CD4-positive, alpha-beta T cell treated with Interleukin-2 at 100 ng/mL for 4 hours (primary cell): Measurements from ENCODE around the gene OAS1.
A peak's percentile ranks its signal among the peaks of the same experiment; 100 is the strongest.
"Not testable (repeated sequence)": the region's sequence is repeated elsewhere in the genome, so short reads cannot be mapped to it uniquely, and the experiment has no call there.

Experiments used
- DNase-seq: peaks from one replicate; pipeline ENCODE4 v3.0.0-alpha.2; 2020; ENCODE audit warnings: low spot score

OAS1 gene

DNA sequence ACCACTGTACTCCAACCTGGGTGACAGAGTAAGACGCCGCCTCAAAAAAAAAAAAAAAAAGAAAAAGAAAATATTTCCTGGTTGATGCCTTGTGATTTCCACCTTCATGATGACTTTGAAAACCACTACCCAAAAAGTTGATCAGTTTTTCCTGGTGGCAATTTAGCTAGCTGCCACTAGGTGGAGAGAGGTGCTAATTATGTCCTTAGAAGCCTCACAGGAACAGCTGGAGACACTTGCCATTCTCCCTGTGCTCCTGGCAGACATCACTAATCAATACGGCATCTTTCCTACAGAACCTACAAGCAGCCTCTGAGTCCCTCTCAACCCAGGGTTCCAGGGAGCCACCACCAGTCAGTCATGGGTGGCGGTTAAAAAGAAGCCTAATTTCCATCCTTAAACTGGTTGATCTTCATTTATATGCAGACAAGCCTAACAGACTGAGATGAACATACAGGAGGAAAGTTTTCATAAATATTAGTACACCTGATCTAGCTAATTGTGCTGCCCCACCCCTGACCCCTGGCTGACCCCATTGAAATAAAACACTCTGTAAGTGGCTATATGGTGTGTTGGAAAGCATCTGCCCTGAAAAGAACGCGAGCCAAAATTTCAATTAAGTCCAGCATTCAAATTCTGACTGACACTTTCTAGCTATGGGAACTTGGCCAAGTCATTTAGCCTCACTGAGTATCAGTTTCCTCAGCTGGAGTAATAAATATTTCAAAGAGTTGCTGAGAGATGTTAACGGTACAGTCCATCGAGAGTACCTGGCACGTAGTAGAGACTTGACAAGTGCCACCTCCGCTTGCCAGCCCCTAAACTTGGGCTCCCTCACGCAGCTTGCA lies 6.2 kb upstream of the OAS1 start:
- DNase-seq: peak; percentile 70

DNA sequence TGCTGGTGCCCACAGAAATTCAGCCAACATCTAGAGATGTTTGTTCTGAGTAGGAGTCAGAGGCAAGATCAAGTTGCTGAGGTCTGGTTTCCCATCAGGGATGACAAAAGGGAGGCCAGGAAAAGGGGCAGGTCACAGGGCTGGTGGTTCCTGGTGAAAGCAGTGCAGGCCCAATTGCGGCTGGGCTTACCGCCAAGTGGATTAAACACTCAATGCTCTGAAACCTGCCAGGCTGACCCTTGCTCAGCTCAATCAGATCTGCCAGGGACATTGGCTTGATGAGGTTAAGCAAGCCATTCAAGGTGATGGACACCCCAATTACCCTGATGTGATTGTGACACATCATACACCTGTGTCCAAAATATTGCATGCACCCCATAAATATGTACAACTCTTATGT lies 5.5 kb upstream of the OAS1 start:
- DNase-seq: no peak

DNA sequence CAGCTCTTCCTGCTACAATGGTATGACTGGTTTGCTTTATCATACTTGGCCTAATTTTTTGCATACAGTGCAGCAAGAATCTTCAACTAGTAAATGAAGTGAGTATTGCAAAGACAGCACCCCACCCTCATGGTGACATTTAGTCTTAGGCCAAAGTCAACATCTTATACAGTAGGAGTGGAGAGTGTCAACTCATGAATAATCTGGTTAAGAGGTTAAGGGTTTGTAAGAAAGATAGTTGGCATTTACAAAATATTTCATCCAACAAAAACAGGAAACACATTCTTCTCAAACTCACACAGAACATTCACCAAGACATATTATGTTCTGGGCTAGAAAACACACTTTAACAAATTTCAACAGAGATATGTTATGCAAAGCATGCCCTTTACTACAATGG lies 2.2 kb upstream of the OAS1 start:
- no peak for DNase-seq

DNA sequence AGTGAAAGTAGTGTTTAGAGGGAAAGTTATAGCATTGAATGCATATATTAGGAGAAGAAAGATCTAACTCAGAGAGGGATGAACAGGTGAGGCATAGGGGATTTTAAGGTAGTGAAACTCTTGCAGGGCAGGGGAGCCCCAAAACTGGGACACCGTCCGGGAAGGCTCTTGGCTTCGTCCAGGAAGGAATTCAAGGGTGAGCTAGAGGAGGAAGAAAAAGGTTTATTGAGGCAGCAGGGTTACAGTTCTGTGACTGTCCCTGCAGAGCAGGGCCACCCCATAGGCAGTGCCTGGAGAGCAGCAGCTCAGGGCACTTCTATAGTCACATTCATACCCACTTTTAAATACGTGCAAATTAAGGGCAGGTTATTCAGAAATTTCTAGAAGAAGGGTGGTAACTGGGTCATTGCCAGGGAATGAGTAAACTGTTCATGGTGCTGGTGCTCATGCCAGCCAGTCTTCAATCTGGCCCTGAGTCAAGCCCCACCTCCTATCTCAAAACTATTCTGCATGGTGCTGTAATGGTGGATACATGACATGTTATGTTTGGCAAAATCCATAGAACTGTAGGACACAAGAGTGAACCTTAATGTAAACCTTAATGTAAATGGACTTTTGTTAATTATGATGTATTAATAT lies 1.2 kb upstream of the OAS1 start:
- no peak for DNase-seq

DNA sequence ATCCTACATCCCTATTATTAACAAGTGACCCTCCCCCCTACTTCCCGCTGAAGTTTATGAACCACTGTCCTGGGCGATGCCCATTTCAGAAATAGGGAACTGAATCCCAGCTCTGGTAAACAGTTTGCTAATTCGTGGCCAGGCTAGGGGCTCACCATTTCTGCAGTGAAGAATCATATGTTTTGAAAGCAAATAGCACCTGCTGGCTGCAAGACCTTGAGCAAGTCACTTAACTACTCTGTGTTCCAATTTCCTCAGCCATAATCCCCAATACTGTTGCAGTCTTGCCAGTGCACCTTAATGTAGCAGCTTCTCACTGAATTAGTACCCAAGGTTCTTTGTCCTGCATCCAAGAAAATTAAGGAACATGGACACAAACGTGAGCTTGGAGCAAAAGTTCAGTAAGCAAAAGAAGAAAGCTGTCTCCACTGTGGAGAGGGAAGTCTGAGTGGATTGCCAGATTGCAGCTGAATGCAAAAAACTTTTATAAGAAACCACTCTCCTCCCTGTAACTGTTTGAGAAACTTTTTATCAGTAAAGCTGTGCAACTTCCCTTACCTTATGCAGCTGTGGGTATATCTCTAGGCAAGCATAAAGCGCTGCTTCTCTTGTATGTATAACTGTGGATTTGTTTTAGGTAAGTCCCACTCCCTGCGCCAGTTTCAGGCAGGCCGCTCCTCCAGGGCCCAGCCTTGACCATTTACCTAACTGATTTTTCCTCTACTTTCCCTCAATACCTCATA lies 824 bp downstream of the OAS1 start:
- DNase-seq: no peak

DNA sequence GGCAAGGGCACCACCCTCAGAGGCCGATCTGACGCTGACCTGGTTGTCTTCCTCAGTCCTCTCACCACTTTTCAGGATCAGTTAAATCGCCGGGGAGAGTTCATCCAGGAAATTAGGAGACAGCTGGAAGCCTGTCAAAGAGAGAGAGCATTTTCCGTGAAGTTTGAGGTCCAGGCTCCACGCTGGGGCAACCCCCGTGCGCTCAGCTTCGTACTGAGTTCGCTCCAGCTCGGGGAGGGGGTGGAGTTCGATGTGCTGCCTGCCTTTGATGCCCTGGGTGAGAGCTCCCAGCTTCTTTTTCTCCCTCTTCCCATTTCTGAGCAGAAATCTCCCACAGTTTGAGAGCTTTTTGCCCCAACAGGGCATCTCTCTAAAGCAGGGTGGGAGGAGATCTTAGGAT lies 1.8 kb downstream of the OAS1 start:
- no peak for DNase-seq

DNA sequence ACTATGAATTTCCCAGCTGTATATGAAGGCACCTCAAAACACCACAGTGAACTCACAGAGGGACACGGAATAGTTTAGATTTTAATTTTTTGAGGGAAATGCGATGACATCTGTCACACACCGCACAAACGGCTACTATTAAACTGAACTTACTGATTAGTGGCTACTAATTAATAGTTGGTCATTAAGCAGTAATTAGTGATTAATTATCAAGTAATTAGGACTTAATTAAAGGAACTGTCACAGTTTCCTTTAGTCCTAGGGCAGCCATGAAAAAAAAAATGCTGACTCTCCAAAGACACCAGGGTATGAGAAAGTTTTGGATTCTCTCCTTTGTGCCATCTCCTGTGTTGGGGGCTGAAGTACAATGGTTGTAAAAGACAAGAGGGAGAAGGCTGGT lies 2.9 kb downstream of the OAS1 start:
- DNase-seq: no peak

DNA sequence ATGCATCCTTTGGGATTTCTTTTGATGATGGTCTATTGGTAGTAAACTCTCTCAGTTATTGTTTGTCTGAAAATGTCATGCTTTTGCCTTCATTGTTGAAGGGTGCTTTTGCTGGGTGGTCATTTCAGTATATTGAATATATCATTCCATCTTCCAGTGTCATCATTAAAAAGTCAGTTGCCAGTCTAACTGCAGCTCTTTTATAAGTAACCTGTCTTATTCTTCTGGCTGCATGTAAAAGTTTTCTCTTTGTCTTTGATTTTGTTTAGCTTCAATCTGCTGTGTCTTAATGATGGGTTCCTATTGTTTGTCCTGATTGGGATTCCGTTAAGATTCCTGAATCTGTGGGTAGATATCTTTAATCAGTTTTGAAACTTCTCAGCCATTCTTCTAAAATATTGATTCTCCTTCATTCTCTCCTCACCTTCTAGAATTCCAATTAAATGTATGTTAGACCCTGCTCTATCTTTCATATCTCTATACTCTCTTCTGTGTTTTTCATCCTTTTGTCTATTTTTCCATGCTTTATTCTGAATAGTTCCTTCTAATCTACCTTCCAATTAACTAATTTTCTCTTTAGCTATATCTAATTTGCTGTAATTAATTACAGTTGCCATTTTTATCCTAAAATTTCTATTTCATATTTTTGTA lies 6.4 kb downstream of the OAS1 start:
- DNase-seq: no peak

DNA sequence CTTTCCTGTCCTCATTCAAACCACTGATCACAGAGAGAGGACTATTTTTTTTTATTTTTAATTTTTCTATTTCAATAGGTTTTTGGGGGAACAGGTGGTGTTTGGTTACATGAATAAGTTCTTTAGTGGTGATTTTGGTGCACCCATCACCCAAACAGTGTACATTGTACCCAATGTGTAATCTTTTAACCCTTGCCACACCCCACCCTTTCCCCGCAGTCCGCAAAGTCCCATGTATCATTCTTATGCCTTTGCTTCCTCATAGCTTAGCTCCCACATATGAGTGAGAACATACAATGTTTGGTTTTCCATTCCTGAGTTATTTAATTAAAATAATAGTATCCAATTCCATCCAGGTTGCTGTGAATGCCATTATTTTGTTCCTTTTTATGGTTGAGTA lies 7.1 kb downstream of the OAS1 start:
- DNase-seq: not testable (repeated sequence)

DNA sequence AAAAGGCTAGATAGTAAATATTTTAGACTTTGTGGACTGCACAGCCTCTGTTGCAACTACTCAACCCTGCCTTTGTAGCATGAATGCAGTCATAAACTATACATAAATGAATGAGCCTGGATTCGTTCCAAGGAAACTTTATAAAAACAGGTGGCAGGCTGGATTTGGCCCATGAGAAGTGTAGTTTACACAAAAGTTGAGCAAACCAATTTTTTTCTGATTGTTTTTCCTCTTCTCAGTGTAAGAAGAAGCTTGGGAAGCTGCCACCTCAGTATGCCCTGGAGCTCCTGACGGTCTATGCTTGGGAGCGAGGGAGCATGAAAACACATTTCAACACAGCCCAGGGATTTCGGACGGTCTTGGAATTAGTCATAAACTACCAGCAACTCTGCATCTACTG lies 9.5 kb downstream of the OAS1 start:
- DNase-seq: no peak

DNA sequence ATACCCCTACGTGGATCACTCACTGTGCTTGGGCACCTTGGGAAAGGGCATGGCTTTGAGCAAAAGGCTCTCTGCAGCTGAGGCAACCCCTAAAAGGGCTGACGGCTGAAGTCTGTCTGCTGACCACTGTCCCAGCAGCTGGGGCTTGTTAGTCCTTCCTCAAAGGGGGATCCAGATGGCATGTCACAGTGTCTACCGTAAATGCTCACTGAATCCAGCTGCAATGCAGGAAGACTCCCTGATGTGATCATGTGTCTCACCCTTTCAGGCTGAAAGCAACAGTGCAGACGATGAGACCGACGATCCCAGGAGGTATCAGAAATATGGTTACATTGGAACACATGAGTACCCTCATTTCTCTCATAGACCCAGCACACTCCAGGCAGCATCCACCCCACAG lies 12.4 kb downstream of the OAS1 start:
- DNase-seq: no peak

DNA sequence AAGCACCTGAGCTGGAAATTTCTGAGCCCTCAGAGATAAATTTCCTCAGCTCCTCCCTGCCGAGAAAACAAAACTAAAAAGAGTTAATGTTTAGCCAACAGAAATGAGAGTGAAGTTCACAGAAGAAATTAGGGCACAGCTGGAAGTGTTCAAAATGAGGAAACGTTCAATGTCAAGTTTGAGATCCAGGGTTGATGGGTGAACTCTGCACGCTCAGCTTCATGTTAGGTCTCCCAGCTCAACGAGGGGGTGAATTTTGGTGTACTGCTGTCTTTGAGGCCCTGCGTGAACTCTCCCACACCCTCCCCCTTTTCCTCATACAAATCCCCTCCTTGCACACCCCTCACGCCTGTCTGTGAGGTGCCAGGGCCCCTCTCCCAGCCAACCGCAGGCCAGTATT lies 18.2 kb downstream of the OAS1 start:
- DNase-seq: no peak

DNA sequence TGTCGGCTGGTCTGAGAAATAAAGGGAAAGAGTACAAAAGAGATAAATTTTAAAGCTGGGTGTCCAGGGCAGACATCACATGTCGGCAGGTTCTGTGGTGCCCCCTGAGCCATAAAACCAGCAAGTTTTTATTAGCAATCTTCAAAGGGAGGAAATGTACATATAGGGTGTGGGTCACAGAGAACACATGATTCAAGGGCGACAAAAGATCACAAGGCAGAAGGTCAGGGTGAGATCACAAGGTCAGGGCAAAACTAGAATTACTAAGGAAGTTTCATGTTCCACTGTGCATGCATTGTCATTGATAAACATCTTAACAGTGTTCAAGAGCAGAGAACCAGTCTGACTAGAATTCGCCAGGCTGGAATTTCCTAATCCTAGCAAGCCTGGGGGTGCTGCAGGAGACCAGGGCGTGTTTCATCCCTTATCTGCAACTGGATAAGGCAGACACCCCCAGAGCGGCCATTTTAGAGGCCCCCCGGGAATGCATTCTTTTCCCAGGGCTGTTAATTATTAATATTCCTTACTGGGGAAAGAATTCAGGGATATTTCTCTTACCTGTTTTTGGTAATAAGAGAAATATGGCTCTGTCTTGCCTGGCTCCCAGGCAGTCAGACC lies 19.8 kb downstream of the OAS1 start:
- not testable (repeated sequence) for DNase-seq

DNA sequence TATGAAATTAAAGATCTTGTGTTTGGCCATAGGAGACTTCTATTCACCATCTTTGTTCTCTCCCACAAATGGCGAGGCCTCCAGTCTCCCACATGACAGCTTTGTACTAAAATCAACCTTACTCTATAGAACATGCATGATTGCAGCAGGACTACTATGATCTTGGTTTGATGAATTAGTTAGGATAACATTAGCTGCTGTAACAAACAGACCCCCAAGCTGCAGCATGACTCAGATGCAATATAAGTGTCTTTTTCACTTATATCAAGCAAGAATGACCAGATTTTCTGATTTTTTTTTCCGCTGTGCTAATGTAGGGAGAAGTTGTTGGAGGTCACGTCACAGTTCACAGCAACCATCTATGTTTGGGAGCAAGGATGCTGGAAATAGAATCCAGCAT lies 20.7 kb downstream of the OAS1 start:
- DNase-seq: no peak

DNA sequence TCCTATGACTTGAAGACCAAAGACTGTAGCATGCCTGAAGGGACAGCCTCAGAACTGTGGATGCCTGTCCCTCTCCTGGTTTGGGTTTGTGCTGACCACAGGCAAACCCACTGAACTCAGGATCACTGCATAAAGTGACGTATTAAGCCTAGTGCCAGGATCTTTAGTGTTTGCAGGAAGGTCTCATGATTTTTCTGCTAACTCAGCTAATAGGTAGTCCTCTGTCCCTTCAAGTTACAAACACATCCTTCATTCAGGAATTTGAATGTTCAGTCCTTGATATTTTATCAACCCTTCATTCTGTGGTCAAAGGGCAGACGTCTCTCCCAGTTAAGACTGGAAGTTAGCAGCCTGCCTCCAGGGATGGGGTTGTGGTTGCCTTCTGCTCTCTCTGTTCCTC lies 21.2 kb downstream of the OAS1 start:
- DNase-seq: no peak

DNA sequence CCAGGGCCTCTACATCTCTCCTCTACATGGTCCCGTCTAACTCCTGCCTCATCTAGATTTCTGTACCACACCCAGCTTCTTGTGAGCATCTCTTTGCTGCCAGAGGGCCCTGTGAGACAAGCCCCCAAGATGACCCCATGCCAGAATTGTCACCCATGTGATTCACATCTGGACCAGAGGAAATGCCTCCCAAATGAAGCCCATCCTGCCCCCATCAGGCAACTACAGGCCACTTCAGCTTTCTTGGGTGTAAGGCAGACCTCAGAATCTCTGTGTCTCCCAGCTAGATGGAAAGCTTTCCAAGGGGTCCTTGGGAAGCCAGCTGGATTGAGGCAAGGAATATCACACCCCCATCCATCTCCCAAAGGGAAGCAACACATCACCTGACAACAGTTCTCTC lies 22.2 kb downstream of the OAS1 start:
- DNase-seq: no peak

DNA sequence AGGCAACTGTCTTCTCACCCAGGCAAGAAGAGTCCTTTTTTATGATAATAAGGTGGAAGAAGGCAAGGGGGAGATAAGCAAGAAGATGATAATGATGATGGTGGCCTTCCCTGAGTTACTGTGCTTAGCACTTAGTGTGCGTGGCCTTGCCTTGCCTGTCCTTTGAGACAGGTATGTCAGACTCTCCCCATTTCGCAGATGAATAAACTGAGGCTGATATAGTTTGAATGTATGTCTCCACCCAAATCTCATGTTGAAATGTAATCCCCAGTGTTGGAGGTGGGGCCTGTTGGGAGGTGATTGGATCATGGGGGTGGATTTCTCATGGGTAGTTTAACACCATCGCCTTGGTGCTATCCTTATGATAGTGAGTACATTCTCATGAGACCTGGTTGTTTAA lies 23.0 kb downstream of the OAS1 start:
- no peak for DNase-seq

DNA sequence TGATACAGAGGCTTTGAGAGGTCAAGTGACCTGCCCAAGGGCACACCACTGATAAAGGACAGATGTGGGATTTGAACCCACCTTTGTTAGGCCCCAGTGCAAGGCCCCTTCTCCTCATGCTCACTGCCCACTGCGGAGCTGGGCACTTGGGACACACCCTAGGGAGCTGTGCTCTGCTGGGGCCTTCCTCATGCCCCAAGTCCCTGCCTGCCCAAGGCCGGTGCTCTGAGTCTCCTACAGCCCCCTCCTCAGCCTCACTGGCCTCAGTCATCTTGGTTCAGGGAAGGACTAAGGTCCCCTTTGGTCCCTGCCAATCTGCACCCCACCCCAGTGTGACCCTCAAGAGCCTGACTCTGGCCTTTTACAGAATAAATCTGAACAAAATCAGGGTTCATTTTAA lies 23.6 kb downstream of the OAS1 start:
- no peak for DNase-seq

DNA sequence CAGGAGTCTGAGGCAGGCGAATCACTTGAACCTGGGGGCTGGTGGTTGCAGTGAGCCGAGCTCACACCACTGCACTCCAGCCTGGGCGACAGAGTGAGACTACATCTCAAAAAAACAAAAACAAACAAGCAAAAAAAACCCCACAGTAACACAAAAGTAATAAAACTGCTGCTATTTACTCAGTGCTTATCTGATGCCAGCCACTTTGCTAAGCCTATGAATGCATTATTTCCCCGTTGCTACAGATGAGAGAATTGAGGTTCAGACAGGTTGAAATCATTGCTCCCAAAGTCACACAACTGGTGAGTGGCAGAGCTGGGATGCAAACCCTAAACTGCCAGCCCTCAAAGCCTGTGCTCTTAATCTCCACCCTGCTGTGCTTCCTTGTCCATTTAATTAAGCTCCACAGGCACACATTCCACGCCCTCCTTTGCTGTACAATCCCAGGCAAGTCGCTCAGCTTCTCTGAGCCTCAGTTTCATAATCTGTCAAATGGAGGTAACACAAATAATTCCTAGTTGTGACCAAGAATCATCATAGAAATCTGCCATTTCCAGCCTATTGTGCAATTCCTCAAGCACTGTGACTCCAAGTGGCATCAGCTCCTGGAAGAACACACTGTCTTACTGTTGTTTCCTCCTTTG lies 25.8 kb downstream of the OAS1 start:
- no peak for DNase-seq

DNA sequence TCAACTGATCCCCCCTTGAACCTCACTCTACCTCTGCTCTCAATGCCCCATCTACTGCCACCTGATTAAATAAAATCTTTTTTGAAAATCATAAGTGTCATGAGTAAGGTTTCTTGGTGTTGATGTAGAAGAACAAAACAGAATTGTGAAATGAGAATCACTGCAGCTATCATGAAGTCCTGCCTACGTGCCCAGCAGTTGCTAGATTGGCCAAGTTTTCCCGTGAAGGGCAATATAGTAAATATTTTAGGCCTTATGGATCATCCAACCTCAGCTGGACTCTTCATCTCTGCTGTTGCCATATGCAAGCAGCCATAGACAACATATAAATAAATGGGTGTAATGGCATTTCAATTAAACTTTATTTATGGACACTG lies 26.4 kb downstream of the OAS1 start:
- no peak for DNase-seq

DNA sequence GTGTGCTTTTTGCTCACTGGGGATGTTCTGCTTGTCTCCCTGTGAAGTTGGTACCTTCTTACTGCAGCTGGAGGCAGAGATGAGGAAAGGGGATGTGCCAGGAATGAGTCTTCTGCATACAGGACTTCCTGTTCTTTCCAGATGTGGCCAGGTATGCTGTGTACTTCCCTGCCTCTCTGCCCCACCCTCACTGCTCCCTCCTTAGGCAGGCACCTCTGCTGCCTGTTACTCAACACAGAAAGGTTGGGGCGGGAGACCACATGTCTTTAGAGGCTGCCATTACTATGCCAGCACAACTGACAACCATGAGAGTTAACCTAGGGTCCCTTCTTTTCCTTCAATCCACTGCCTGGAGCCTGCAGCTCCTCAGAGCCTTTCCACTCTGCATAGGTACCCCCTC lies 29.5 kb downstream of the OAS1 start:
- no peak for DNase-seq

DNA sequence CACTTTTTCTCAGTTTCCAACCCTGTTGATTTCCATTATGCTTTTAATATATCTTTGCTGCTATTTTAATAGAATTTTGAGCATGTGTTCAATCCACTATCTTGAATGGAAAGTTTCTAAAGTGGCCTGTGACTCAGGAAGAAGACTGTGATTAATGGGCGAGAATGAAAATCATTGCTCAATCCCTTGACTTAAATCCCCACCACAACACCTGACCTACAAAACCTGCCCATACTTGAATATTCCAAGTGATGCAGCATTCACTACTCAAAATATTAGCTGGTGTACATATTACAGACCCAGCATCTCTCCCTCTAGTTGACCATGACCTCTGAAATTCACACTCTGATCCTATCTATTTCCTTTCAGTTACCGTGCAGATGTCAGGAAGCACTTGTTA lies 30.2 kb downstream of the OAS1 start:
- no peak for DNase-seq
